IMR-90 (cell line): ENCODE data around the gene SMIM24. TPM values are rescaled to one million over a fixed set of nuclear protein-coding genes. Genes with fewer than 3 reads are reported as not detected.

Experiments
- ATAC-seq: fragments of 200-7000 bp; cut with Tn5 transposase; 2 replicates; pipeline ENCODE4 v1.9.1; 2020; ENCODE audit warnings: low read depth, mild to moderate bottlenecking, moderate library complexity
- BruUV-seq: library from RNA; stranded (reverse); fragments of 400-500 nt; replicated peaks from 2 replicates; lab custom pipeline; 2021; lab: Mats Ljungman, UMichigan
- CTCF ChIA-PET: fragments of 300-600 bp; formaldehyde crosslinking; extraction: SDS; loops from one replicate; lab custom pipeline; 2021; ENCODE audit warnings: antibody characterized with exemption; lab: Yijun Ruan, JAX
- POLR2A ChIA-PET: fragments of 300-600 bp; sonication (Branson Sonifier 250); formaldehyde crosslinking; loops from one replicate; lab custom pipeline; 2022; ENCODE audit warnings: antibody characterized with exemption; ENCODE audit not compliant: unreplicated experiment; lab: Charles Lee
- DNase-seq: peaks from one replicate; pipeline ENCODE4 v3.0.0; 2013
- H2AFZ ChIP-seq: replicated peaks from 2 replicates; pipeline ENCODE3; 2013; ENCODE audit warnings: low read length, mild to moderate bottlenecking; ENCODE audit not compliant: poor library complexity
- H2AK5ac ChIP-seq: 2 replicates; pipeline ENCODE4 v1.6.1; 2013; ENCODE audit warnings: low read depth, low read length, inconsistent platforms
- H2AK9ac ChIP-seq: replicated peaks from 2 replicates; pipeline ENCODE3; 2013; ENCODE audit warnings: mild to moderate bottlenecking, low read depth, low read length, moderate library complexity; ENCODE audit not compliant: poor library complexity
- H2BK120ac ChIP-seq: 2 replicates; pipeline ENCODE4 v1.6.1; 2013; ENCODE audit warnings: low read depth, low read length, inconsistent platforms
- H2BK15ac ChIP-seq: 3 replicates; pipeline ENCODE4 v1.6.1; 2013; ENCODE audit warnings: low read depth, low read length, inconsistent platforms
- H2BK20ac ChIP-seq: 2 replicates; pipeline ENCODE4 v1.6.1; 2013; ENCODE audit warnings: low read depth, mild to moderate bottlenecking, inconsistent platforms, low read length, moderate library complexity
- H2BK5ac ChIP-seq: 2 replicates; pipeline ENCODE4 v1.6.1; 2013; ENCODE audit warnings: mild to moderate bottlenecking, low read depth, low read length, inconsistent platforms; ENCODE audit not compliant: poor library complexity, severe bottlenecking
- H3K14ac ChIP-seq: replicated peaks from 2 replicates; pipeline ENCODE4 v1.6.1; 2013; ENCODE audit warnings: low read depth, low read length, inconsistent platforms
- H3K18ac ChIP-seq: 2 replicates; pipeline ENCODE4 v1.6.1; 2013; ENCODE audit warnings: low read depth, low read length, control low read depth
- H3K23ac ChIP-seq: 2 replicates; pipeline ENCODE4 v1.6.1; 2013; ENCODE audit warnings: low read depth, low read length, inconsistent platforms
- H3K27ac ChIP-seq: 2 replicates; pipeline ENCODE4 v1.5.1; 2013; ENCODE audit warnings: mild to moderate bottlenecking, control low read depth, low read length; ENCODE audit not compliant: insufficient read depth
- H3K27me3 ChIP-seq: 2 replicates; pipeline ENCODE4 v1.6.1; 2013; ENCODE audit warnings: low read length; ENCODE audit not compliant: control insufficient read depth, insufficient read depth
- H3K36me3 ChIP-seq: 2 replicates; pipeline ENCODE4 v1.6.1; 2013; ENCODE audit warnings: low read length, mixed read lengths; ENCODE audit not compliant: control insufficient read depth, insufficient read depth
- H3K4ac ChIP-seq: 2 replicates; pipeline ENCODE4 v1.6.1; 2013; ENCODE audit warnings: low read depth, low read length, inconsistent platforms
- H3K4me1 ChIP-seq: 2 replicates; pipeline ENCODE4 v1.6.1; 2013; ENCODE audit warnings: low read length, mixed read lengths; ENCODE audit not compliant: control insufficient read depth, insufficient read depth
- H3K4me2 ChIP-seq: 2 replicates; pipeline ENCODE4 v1.6.1; 2013; ENCODE audit warnings: low read depth, mild to moderate bottlenecking, control low read depth, low read length, moderate library complexity
- H3K4me3 ChIP-seq: 2 replicates; pipeline ENCODE4 v1.5.1; 2013; ENCODE audit warnings: low read depth, mild to moderate bottlenecking, control low read depth, low read length, moderate library complexity; ENCODE audit not compliant: insufficient read depth
- H3K56ac ChIP-seq: 2 replicates; pipeline ENCODE4 v1.6.1; 2013; ENCODE audit warnings: low read length, inconsistent platforms; ENCODE audit not compliant: insufficient read depth; ENCODE audit errors: extremely low read depth
- H3K79me1 ChIP-seq, 2 experiments: 2 replicates each; pipeline ENCODE4 v1.6.1; 2013; ENCODE audit warnings: low read length in 2 of 2, inconsistent platforms in 1 of 2, low read depth in 1 of 2
- H3K9ac ChIP-seq: 2 replicates; pipeline ENCODE4 v1.6.1; 2013; ENCODE audit warnings: low read depth, low read length, control low read depth
- H3K9me1 ChIP-seq: 2 replicates; pipeline ENCODE4 v1.6.1; 2013; ENCODE audit warnings: low read length, inconsistent platforms; ENCODE audit not compliant: insufficient read depth
- H3K9me3 ChIP-seq: 2 replicates; pipeline ENCODE4 v1.6.1; 2013; ENCODE audit warnings: low read length; ENCODE audit not compliant: control insufficient read depth, insufficient read depth
- H4K20me1 ChIP-seq: 2 replicates; pipeline ENCODE4 v1.6.1; 2013; ENCODE audit warnings: low read length, inconsistent platforms; ENCODE audit not compliant: insufficient read depth
- H4K5ac ChIP-seq: 2 replicates; pipeline ENCODE4 v1.6.1; 2013; ENCODE audit warnings: mild to moderate bottlenecking, low read depth, low read length, control low read depth
- H4K8ac ChIP-seq, 2 experiments: 2 replicates each; pipeline ENCODE4 v1.6.1; 2013; ENCODE audit warnings: low read depth in 2 of 2, low read length in 2 of 2, control low read depth in 1 of 2, inconsistent platforms in 1 of 2
- H4K91ac ChIP-seq: 2 replicates; pipeline ENCODE4 v1.6.1; 2013; ENCODE audit warnings: low read depth, low read length, inconsistent platforms; ENCODE audit not compliant: insufficient read depth
- MXI1 ChIP-seq: IDR thresholded peaks from 2 replicates; pipeline ENCODE4 v1.6.1; 2012; ENCODE audit warnings: low read depth, mild to moderate bottlenecking, low read length, moderate library complexity, borderline replicate concordance
- WGBS, 2 experiments: methylation state at CpG; one replicate each; pipeline versions ENCODE4 v1.1.5 to v1.1.7; 2013; ENCODE audit warnings: missing lambda C conversion rate in 2 of 2; ENCODE audit not compliant: insufficient read length in 1 of 2; ENCODE audit errors: extremely low coverage in 2 of 2; 5-methylcytosine and 5-hydroxymethylcytosine counted together
- dilution Hi-C: fragments of 300-500 bp; cut with HindIII; formaldehyde crosslinking; loops from one replicate; pipeline ENCODE4 v1.14.3; 2018; ENCODE audit warnings: low sequenced_read_pairs; ENCODE audit not compliant: unreplicated experiment
- in situ Hi-C: fragments of 300-500 bp; cut with MboI; formaldehyde crosslinking; loops from 3 replicates; pipeline ENCODE4 v1.14.3; 2019; ENCODE audit warnings: low sequenced_read_pairs, inconsistent platforms, mixed read lengths
- intact Hi-C: fragments of 100-400 bp; cut with micrococcal nuclease; formaldehyde crosslinking; loops from 2 replicates; pipeline ENCODE4 v1.10.0; 2022
- polyA plus RNA-seq, 3 experiments: library from polyadenylated mRNA; depleted of rRNA; stranded (reverse); fragments of >200 nt; gene quantifications; 2 replicates each; pipeline ENCODE4 v1.2.3, GENCODE V29; 2012; ENCODE audit warnings: low replicate concordance in 1 of 3
- total RNA-seq: library from RNA; depleted of rRNA; stranded (reverse); fragments of >200 nt; gene quantifications from 2 replicates; pipeline ENCODE4 v1.2.3, GENCODE V29; 2012

SMIM24 gene
- total and polyA plus RNA-seq, 2 of the 4 experiments (the other 2 are of a cell fraction), result not detected

DNA sequence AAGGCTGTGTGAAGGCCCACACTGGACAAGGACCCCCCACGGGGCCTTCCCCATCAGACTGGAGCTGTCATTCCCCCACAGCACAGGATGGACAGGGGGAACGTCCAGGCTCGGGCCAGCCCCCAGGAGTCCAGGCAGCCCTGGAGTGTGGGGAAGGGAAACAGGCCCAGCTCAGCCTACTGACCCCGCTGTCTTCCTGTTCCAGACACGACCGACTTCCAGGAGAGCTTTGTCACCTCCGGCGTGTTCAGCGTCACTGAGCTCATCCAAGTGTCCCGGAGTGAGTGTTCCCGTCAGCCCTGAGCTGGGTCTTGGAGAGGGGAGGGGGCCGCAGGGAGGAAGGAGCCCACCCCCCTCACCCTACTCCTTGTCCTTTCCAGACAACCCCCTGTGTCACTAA lies 47.0 kb downstream of the SMIM24 start:
- ATAC-seq, result no peak
- DNase-seq, result no peak
- Histone ChIP-seq H3K4ac (no peak overlapping the region), H4K8ac (no peak overlapping the region), H3K18ac (no peak overlapping the region), H4K91ac (no peak overlapping the region), H2AFZ (no peak overlapping the region), H2BK20ac (no peak overlapping the region), H3K4me3 (no peak overlapping the region), H2AK9ac (no peak overlapping the region), H2AK5ac (no peak overlapping the region), H4K5ac (no peak overlapping the region), H2BK15ac (no peak overlapping the region), H3K36me3 (peaks cover 46% of the 10 kb centered on the region), H3K4me2 (no peak overlapping the region), H3K9me1 (no peaks in the 10 kb centered on the region), H3K9ac (no peak overlapping the region), H3K14ac (no peak overlapping the region), H3K79me1 (peaks cover 32 to 62% of the 10 kb centered on the region in 2 experiments), H3K4me1 (peaks cover 13% of the 10 kb centered on the region), H3K56ac (no peak overlapping the region; the same call in 1 of the 2 replicates), H2BK120ac (no peak overlapping the region), H4K20me1 (peaks cover 16% of the 10 kb centered on the region), H2BK5ac (no peak overlapping the region), H3K9me3 (peaks cover 4% of the 10 kb centered on the region; the same call in 1 of the 2 replicates), H3K27ac (no peak overlapping the region), H3K27me3 (no peaks in the 10 kb centered on the region), H3K23ac (no peak overlapping the region)
- dilution Hi-C loops, result no loop called here
- POLR2A ChIA-PET, result no interaction called here
- CTCF ChIA-PET, result no interaction called here
- no TSS peak for BruUV-seq
- TF ChIP-seq MXI1, result no peak
- no CpG with 5 or more reads among the region's 12 CpGs for WGBS, 2 experiments
- intact Hi-C loops, result no loop called here
- in situ Hi-C loops, result loop anchor here (5.0 kb wide), 1 partner anchor 101 kb away; no protein-coding TSS in a partner anchor
